Testis (tissue), 3 donors: Measurements from ENCODE around the gene CFAP61. TPM values are rescaled to one million over a fixed set of nuclear protein-coding genes. Genes with fewer than 3 reads are reported as not detected.

Experiments used
- DNase-seq: peaks from one replicate; pipeline ENCODE4 v3.0.0-alpha.2; 2019
- H3K27ac ChIP-seq, 2 donors: fragments of 200-600 bp; sonication (generic); one replicate each; pipeline ENCODE4 v1.5.1; 2019
- H3K27me3 ChIP-seq: fragments of 200-600 bp; sonication (generic); one replicate; pipeline ENCODE4 v1.5.1; 2019
- H3K36me3 ChIP-seq: fragments of 200-600 bp; sonication (generic); one replicate; pipeline ENCODE4 v1.5.1; 2017; ENCODE audit warnings: low read depth; ENCODE audit errors: missing control alignments
- H3K4me1 ChIP-seq: fragments of 200-600 bp; sonication (generic); one replicate; pipeline ENCODE4 v1.5.1; 2019
- H3K4me3 ChIP-seq, 2 donors: fragments of 200-600 bp; sonication (generic); one replicate each; pipeline ENCODE4 v1.5.1; 2017 to 2019
- H3K9me3 ChIP-seq: fragments of 200-600 bp; sonication (generic); one replicate; pipeline ENCODE4 v1.5.1; 2017
- POLR2A ChIP-seq: fragments of 450-650 bp; IDR thresholded peaks from one replicate; pipeline ENCODE4 v1.6.1; 2017; ENCODE audit warnings: antibody characterized with exemption, mild to moderate bottlenecking, moderate library complexity
- WGBS, 2 donors: methylation state at CpG; one replicate each; pipeline ENCODE4 v1.1.5; 2018; 5-methylcytosine and 5-hydroxymethylcytosine counted together
- intact Hi-C: fragments of 100-400 bp; cut with DNase I; formaldehyde crosslinking; loops from one replicate; pipeline ENCODE4 v1.15.1; 2023; ENCODE audit warnings: low total_unique reads
- polyA plus RNA-seq: library from polyadenylated mRNA; stranded (reverse); fragments of 350-450 nt; fragmentation: Illumina TruSeq; extraction: RNeasy Lipid Tissue Mini Kit (QIAGEN cat#74804); gene quantifications from one replicate; pipeline ENCODE4 v1.2.3, GENCODE V29; 2014; ENCODE audit warnings: low read depth, low replicate concordance; ENCODE audit not compliant: insufficient read depth
- small RNA-seq, 2 donors: library from RNA; depleted of rRNA; stranded (forward); fragments of <200 nt; gene quantifications; one replicate each; pipeline ENCODE3, GENCODE V24; 2016
- total RNA-seq, 2 donors: library from RNA; depleted of rRNA; stranded (reverse); fragments of >200 nt; gene quantifications; one replicate each; pipeline ENCODE4 v1.2.3, GENCODE V29; 2016
- TF ChIP-seq, protein P1 (sequence below), 3 experiments: fragments of 450-650 bp in 2 of 3; fragments of 200-600 bp in 1 of 3; sonication (generic) in 1 of 3; IDR thresholded peaks; one replicate each; pipeline ENCODE4 v1.5.1; 2016 to 2019; ENCODE audit warnings: antibody characterized with exemption in 3 of 3, mild to moderate bottlenecking in 2 of 3, moderate library complexity in 1 of 3

Gene CFAP61
- total and polyA plus RNA-seq, 3 donors from 2014 or later = 21.4 to 76.0 (median 27.3) TPM

DNA sequence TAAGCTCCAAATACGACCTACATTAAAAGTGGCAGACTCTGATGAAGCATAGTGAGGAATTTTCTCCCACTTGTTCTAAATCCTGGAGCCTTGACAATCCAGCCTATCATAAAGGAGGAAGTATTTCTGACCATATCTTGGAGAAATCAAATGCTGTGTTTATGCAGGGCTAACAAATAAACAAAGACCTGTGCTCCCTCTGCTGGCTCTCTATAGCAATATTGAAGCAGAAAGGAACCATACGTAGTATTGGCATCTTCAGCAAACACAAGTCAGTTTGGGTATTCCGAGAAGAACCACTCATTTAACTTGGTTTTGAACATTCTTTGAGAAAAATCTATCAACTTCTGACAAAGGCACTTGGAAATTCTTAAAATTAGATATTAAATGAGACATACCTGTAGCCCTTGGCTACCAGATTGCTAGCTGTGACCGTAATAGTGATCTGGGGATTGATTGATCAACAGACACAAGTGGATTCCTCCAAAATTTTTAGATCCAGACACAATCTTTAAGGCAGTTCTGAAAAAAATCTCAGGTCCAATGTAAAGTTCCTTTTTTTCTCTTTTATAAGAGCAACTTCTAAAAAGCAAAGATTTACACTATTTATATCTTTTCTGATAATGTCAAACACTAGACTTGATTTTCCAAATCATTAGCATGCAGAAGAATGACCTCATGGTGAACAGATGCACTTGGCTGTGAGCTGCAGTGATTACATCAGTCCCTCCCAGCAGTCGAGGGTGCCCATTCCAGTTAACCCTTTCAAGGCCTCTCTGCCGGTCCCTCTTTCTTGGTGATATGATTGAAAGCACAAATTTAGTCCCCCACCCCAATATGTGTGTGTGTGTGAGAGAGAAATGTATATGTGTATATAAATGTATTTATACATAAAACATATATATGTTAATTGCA, 355.8 kb downstream of the CFAP61 start:
- TF ChIP-seq, protein P1, sequence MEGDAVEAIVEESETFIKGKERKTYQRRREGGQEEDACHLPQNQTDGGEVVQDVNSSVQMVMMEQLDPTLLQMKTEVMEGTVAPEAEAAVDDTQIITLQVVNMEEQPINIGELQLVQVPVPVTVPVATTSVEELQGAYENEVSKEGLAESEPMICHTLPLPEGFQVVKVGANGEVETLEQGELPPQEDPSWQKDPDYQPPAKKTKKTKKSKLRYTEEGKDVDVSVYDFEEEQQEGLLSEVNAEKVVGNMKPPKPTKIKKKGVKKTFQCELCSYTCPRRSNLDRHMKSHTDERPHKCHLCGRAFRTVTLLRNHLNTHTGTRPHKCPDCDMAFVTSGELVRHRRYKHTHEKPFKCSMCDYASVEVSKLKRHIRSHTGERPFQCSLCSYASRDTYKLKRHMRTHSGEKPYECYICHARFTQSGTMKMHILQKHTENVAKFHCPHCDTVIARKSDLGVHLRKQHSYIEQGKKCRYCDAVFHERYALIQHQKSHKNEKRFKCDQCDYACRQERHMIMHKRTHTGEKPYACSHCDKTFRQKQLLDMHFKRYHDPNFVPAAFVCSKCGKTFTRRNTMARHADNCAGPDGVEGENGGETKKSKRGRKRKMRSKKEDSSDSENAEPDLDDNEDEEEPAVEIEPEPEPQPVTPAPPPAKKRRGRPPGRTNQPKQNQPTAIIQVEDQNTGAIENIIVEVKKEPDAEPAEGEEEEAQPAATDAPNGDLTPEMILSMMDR (IDR thresholded peaks at IDR 0.05) = peak in 2 of 3 experiments; percentile 9 to 11
- TF ChIP-seq POLR2A = no peak
- Histone ChIP-seq H3K27ac (no peak overlapping the region), H3K4me3 (no peak overlapping the region), H3K27me3 (no peaks in the 10 kb centered on the region), H3K36me3 (no peaks in the 10 kb centered on the region), H3K9me3 (no peaks in the 10 kb centered on the region), H3K4me1 (no peaks in the 10 kb centered on the region)
- 74 to 77% methylated on average over 6 of the region's 6 CpGs for WGBS, 2 donors
- no peak for DNase-seq
- intact Hi-C loops = no loop called here

DNA sequence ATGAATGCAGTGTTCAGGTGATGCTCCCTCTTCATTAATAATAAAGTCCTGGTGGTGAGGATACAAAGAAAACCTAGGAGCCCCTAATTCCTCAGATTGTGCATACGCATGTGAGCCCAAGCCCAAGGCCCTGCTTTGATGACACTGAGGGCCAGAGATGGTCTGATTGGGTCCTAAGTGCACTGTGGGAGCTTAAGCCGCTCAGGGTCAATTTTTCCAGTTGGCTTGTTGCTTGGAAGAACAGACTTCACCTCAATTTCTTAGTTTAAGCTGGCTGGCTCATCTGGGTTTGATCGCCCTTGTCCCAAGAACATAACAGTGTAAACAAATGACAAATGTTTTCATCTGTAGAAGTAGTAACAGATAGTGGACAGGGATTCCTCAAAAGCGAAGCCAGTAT, 357.0 kb downstream of the CFAP61 start:
- Histone ChIP-seq H3K36me3 (no peaks in the 10 kb centered on the region), H3K9me3 (no peaks in the 10 kb centered on the region), H3K4me3 (no peak overlapping the region), H3K4me1 (no peaks in the 10 kb centered on the region), H3K27me3 (no peaks in the 10 kb centered on the region), H3K27ac (no peak overlapping the region)
- no peak for TF ChIP-seq POLR2A
- TF ChIP-seq, protein P1 (IDR thresholded peaks at IDR 0.05) = no peak
- DNase-seq = no peak
- intact Hi-C loops = no loop called here
- WGBS, 2 donors = 98 to 99% methylated on average over 4 of the region's 4 CpGs

Small RNAs within 50 kb of the gene (small RNA-seq; reads per million reads assigned to genes)
- 0 reads per million in 2 donors for gene RN7SL690P

Other genes with a start within 250 kb of the CFAP61 start
- 10 to 100 TPM; 41.3 to 53.9 TPM for gene NAA20, start 35.2 kb upstream of the CFAP61 start, total RNA-seq
- gene NAA20, start 35.2 kb upstream of the CFAP61 start, polyA plus RNA-seq = 176 TPM
- 10 to 100 TPM; 26.3 to 26.9 TPM for gene CRNKL1, start 66 bp upstream of the CFAP61 start, total RNA-seq
- gene CRNKL1, start 66 bp upstream of the CFAP61 start, polyA plus RNA-seq = 22.1 TPM